ENCODE results near the gene RAD23B.

Gene RAD23B

DNA sequence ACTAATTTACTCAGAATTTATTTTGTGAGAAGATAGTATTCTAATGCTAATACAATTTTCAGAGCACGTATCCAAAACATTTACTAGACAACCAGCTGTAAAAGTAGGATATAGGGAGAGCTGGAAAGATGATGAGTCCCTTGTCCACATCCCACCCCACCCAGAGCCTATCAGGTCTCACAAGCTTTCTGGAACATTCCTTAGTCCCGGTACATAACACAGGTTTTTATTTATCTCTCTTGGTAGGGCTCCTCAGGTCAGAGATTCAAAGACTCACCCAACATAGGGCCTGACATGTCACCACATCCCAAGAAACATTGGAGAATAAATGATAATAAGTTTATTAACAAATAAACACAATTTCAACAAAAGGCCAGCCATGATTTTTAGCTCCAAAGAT lies 13.8 kb upstream of the RAD23B start:
- DNase-seq: no peak

DNA sequence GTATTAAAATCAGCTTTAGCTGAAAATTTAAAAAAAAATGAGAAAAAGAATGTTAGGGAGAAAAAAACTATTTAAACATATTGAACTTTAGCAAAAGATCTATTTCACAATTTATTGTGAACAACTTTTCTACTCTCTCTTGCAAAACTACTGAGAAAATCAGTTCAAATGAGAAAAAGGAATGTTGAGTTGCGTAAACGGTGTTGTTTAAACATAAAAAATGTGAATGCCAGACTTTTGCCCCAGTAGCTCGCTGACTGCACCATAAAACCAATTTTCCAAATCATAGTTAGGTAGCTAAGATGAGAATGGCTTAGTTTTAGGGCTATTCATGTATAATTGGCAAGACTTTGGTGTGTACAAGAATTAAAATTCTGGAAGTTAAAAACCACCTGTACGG lies 13.4 kb upstream of the RAD23B start:
- DNase-seq: peak; percentile 49

DNA sequence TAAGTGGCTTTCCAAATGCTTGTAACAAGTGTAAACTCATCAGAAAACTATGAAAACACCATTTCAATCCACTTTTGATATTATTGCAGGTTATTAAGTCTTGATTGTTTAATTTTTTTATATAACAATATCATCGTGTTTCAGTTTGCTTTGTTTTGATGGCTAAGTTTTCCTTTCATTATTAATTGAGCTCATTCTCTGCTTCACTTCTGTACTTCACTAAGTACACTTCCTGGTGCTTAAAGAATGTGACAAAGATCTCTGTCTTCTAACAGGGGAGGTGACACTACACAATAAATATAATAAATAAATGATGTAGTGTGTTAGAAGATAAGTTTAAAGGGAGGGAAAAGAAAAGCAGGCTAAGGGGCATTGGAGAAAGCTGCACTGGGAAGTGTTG lies 13.0 kb upstream of the RAD23B start:
- DNase-seq: no peak

DNA sequence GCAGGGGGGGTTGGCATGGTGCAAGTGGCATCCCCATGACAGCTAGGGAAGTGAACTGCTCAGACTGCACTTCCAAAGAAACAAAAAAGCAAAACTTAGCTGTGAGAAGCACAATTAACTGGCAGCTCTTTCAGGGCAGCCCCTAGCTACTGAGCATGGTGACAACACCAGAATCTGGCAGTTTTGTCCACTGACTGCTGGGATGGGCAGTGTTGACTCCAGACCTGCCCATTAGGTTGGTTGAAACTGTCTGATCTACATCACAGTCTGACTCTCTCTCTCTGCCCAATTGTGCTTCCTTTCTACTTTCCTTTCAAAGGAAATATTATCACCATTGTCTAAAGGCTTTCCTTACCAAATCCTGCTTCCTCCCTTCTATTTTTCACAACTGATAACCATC lies 12.5 kb upstream of the RAD23B start:
- DNase-seq: no peak

DNA sequence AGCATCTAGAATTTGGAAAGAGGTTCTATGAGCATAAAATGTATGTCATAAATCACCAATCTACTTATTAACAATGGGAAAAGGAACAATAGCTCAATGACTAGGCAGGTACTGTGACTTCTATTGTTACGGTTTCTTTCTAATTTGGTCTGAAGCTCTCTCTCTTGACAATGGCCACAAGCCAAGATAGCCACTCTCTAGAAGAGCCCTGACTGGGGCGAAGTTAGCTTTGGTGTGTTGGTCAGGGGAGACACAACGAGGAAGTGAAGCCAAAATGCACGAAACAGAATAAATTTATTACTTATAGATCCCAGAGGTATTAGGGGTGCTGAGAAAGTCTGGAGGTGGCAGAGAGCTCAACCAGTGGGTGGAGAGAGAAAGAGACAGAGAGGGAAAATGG lies 9.4 kb upstream of the RAD23B start:
- DNase-seq: no peak

DNA sequence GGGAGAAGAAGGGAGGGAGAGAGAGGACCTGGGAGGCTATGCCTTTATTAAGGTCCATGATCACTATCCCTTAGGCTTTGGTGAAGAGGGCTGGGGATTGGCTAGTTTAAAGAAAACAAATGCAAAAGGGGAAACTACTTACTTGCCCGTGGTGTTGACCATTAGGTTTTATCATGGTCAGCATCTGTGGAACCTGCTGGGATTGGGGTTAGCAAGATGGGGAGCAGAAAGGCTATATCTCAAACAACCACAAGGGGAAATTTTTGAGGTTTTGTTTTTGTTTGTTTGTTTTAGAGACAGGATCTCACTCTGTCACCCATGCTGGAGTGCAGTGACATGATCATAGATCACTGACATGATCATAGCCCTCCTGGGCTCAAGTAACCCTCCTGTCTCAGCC lies 9.0 kb upstream of the RAD23B start:
- no peak for DNase-seq

DNA sequence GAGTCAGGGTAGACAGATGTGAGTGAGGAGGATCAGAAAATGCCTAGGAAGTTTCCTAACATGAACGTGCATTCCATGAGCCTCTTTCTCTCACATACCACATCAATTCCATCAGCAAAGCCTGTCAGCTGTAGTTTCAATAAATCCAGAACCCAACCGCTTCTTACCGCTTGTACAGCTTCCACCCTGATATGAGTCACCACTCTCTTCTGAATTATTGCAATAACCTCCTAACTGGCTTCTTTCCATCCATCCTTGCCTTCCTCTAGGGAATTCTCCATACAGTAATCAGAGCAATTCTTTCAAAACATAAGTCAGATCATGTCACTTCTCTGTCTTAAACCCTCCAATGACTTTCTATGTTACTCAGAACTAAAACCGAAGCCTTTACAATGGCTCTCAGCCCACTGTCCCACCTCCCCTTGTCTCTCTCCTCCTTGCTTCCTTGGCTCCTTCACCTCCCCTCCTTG lies 8.1 kb upstream of the RAD23B start:
- DNase-seq: peak; percentile 100

DNA sequence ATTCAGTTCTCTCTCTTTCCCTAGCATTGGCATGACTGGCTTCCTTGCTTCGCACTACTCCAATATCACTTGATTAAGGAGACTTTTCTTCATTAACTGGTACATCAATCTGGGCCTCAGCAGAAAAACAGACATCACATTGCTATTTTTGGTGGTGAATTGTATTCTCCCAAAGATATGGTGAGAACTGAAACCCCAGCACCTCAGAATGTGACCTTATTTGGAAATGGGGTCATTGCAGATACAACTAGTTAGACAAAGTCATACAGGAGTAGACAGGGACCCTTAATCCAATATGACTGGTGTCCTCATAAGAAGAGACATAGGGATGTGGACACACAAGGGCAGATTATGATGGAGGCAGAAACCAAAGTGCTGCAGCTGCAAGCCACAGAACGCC lies 7.5 kb upstream of the RAD23B start:
- no peak for DNase-seq

DNA sequence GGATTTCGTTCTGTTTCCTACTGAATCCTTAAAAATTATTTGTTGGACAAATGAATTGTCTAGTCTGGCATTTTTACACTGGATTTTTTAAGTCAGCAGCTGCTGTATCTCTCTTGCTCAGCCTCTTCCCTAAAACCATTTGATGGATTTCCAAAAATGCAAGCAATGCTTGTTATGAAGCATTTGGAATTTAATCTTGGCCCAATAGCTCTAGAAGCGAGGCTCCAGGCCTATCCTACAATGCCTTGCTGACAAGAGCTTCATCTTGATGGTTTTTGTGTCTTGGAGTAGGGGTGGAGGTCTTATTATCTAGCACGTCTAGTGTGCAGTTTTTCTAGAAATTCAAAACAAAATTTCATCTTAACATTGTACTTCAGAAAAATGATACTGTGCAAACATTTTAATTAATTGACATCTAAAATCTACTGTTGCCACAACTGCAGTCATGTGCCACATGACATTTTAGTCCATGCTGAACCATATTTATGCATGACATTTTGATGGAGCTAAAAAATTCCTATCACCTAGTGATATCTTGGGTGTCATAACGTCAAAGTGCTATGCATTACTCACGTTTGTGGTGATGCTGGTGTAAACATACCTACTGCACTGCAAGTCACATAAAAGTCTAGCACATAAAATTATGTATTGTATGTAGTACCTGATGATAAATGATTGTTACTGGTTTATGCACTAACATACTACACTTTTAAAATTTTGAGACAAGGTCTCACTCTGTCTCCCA lies 5.9 kb upstream of the RAD23B start:
- DNase-seq: peak; percentile 87

DNA sequence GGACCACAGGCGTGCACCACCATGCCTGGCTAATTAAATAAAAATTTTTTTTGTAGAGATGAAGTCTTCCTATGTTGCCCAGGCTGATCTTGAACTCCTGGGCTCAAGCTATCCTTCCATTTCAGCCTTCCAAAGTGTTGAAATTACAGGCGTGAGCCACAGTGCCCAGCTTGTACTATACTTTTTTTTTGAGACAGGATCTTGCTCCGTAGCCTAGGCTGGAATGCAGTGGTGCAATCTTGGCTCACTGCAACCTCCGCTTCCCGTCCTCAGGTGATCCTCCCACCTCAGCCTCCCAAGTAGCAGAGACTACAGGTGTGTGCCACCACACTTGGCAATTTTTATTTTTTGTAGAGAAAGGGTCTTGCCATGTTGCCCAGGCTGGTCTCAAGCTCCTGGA lies 5.3 kb upstream of the RAD23B start:
- no peak for DNase-seq

DNA sequence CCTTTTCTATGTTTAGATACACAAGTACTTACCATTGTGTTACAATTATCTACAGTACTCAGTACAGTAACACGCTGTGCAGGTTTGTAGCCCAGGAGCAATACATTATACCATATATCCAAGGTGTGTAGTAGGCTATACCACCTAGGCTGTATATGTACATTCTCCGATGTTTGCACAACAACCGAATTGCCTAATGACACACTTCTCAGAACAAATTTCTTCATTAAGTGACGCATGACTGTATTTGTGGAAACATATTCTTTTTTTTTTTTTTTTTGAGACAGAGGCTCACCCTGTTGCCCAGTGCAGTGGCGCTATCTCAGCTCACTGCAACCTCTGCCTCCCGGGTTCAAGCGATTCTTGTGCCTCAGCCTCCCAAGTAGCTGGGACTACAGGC lies 4.0 kb upstream of the RAD23B start:
- DNase-seq: no peak

DNA sequence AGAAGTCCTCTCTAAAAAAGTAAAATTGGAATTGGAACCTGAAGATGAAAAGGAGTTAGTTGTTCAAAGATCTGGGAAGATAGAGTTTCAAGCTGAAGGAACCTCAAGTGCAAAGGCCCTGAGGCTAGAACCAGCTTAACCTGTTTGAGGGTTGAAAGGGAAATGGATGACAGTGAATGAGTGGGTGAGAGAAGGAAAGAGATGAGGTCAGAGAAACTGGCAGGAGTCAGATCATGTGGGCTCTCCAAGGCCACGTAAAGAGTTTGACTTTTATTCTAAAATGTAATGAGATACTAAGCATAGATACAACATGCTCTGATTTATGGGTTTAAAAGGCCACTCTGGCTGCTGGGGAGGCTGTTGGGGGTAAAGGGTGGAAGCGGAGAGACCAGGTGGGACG lies 2.5 kb upstream of the RAD23B start:
- DNase-seq: no peak

DNA sequence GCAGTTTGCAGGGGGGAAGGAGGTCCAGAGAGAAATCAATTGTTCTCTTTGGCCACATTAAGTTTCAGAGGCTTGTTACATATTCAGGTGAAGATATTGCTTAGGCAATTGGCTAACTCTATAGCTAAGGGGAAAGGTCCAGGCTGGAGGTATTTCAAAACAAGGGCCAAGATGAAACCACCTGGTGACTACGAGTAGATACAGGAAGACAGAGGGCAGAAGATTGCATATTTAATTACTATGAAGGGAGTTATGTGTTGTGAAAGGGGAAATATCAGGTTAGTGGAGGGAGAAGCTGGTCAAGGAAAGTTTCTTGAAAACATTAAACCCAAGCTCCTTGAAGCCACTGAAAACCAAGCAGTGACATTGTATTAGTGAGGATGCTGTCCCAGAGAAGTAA lies 1.9 kb upstream of the RAD23B start:
- DNase-seq: no peak

DNA sequence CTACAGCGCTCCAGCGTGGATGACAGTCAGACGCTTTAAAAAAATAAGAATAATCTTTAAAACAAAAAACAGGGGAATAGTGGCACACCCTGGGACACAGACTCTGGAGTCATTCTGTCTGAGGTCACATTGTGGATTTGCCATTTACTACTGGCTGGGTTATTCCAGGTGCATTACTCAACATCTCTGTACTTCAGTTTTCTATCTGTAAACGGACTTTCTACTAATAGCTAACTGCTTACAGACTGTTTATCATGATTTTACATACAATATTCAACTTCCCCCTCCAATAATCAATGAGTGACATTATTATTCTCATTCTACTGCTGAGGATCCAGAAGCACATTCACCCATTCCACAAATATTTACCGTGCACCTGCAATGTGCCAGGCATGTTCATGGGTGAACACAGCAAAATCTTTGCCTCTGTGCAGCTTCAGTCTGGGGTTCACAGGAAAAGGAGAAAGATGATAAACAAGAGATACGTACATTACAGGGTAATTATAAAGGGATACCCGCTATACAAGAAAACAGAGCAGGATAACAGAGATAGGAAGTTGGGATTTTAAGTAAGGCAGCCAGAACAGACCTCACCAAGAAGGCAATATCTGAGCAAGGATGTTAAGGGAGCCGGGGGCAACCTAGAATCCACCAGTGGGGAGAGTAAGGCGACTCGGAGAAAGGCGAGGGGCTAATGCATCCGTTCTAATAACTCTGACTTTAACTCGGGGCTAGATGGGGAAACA lies 984 bp upstream of the RAD23B start:
- DNase-seq: no peak

DNA sequence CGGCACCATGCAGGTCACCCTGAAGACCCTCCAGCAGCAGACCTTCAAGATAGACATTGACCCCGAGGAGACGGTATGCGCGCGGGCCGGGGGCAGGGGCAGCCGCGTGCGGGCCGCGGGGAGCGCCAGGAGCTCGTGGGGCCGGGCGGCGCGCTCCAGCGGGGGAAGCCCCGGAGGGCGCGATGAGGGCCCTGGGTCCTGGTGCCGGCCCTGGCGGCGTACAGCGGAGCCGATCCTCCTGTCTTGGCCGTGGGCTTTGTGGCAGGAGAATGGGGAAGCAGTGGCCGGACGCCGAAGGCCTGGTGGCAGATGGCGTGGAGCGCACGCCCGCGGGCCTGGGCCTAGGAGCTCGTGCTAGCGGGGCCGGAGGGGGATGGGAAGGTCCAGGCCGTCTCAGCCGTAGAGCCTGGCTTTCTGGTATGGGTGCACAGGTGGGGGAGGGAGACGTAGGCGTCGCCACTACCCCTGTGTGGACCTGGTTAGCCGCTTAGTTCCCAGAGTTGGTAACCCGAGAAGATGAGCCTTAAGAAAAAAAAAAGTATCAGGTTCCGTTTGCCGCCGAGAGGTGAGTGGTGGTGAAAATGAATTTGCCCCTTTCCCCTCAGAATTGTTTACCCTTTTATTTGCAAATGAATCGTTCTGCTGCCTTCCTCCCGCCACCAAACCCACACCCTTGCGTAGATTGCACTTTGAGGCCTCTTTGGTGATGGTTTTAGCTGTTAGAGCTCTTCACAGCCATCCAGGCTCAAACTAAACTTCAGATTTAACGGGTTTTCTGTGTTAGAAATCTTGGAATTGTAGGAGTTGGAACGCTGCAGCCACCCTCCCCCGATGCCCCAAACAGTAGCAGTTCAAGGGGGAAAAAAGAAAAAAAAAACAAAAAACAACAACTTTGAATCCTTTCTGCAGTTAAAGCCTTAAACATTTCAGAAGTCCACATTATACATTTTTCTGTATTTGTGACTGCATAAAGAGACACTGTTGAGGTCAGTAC lies 841 bp downstream of the RAD23B start:
- peak; percentile 66 for DNase-seq

DNA sequence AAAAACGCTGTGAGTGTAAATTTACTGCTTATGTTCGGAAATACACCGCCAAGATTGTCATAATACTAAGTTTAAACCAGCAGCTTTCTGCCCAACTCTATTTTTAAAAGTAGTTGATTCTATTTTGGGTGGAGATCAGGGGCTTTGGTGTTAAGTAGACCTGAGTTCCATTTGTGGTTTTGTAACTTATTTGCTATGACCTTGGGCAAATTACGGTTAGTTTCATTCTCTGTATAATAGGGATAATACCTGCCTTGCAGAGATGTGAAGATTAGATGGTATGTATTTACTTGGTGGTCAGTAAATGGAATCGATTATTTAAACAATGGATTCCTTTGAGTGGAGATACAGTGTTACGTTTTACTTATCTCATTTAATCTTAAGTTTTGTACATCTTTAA lies 1.6 kb downstream of the RAD23B start:
- no peak for DNase-seq

DNA sequence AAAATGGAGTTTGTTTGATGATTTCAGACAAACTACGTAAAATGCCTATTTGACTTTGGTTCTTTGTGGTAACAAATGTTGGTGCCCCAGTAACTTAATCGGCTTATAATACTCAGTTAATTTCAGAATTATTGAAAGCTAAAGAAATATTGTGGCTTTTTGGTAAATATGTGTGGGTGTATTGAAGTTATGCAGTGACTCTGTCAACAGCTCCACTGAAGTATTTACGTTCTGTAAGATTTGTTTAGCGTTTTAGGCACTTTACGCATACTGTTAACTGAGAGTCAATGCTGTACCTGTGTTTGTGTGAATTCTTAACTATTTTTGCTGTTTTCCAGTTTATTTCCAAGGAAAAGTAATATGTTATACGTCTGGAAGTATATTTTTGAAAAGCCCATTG lies 2.2 kb downstream of the RAD23B start:
- no peak for DNase-seq

DNA sequence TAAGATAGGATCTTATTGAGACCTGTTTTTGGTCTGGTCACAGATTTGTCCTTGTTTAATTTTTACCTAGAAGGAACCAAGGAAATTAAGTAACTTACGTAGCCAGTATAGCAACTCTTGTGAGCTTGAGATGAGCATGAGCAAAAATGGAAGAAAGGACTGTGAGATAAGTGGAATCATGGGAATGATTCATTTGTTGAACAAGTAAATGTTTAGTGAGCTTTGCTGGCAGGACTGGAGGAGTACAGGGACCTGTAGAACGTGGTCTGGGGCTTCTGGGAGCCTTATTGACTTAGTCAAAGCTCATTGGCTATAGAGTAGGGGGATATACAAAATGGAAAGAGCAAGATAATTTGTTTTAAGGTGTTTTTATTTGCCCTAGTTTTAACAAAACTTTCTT lies 3.0 kb downstream of the RAD23B start:
- no peak for DNase-seq

DNA sequence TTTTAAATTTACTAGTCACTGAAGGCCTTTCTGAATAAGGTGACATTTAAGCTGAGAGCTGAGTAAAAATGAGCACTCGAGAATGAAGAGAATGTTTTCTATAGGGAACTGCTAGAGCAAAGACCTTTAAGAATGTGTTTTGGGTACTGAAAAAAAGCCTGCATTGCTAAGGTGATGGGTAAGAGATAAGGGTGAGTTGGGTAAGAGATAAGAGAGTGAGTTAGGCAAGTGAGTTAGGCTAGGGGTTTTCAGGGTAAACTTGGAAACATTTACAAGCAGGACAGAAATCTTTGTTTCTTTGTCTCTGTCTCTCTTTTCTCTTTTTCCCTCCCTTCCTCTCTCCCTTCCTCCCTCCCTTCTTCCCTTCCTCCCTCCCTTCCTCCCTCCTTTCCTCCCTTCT lies 5.6 kb downstream of the RAD23B start:
- DNase-seq: no peak

DNA sequence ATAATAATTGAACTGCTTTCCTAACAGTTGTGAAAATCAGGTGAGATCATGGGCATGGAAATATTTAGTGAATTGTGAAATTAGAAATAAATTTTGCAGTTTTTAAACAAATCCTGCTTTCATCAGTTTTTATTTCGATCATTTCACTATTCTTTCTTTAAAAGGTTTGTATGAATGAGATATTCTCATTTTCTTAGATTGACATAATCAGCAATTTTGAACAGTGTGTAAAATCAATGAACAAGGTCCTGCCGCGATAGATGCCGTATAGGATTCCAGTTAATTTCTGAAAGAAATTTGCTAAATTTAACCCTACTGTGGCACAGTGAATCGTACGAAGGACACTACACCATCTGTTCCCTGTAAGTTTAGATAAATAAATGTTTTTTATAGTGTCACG lies 7.5 kb downstream of the RAD23B start:
- no peak for DNase-seq

DNA sequence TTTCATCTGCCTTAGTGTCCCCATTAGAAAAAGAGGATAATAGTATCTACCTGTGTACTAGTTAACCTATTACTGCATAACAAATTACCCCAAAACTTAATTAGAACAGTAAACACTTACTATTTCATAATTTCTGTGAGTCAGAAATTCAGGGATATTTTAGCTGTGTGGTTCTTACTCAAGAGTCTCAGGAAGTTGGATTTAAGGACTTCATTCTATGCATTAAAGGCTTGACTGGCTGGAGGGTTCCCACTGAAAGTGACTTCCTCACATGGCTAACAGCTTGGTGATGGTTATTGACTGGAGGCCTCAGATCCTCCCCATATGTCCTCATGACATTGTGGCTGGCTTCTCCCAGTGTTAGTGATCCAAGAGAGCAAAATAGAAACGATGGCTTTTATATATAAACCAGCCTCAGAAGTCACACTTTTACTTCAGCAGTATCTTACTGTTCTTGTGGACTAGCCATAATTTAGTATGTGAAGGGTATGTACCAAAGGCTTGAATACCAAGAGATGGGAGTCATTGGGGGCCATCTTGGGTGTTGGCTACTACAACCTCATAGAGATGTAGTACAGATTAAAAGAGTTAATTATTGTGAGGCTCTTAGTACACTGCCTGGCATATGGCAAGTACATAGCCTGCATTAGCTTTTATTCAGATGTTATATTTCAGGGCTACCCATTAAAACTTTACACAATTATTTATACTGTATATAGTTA lies 9.9 kb downstream of the RAD23B start:
- DNase-seq: no peak

DNA sequence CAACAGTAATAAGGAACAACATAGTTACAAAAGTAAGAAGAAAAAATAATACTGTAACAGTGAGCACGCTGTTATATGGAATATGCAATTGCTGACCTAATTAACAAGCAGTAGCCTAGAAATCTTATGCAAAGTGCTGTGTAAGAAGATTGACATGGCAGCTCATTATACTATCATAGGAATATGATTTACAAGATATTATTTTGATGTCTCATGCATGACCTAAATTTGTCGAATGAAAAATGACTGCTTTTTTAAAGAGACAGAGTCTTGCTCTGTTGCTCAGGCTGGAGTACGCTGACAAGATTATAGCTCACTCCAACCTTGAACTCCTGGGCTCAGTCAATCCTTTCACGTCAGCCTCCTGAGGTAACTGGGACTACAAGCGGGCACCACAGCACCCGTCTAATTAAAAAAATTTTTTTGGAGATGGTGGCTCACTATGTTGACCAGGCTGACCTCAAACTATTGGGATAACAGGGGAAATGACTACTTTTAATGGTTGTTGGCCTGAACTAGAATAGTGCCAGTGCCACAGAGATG lies 10.5 kb downstream of the RAD23B start:
- no peak for DNase-seq

Measured in fibroblast of skin of scalp (primary cell).